Panc1 (cell line): ENCODE data around the gene TBX21. TPM values are rescaled to one million over a fixed set of nuclear protein-coding genes. Genes with fewer than 3 reads are reported as not detected.

Experiments used
- ATAC-seq: fragments of 200-7000 bp; cut with Tn5 transposase; 2 replicates; pipeline ENCODE4 v1.9.1; 2020; ENCODE audit warnings: mild to moderate bottlenecking, moderate library complexity
- BruUV-seq: library from RNA; stranded (reverse); fragments of 400-500 nt; replicated peaks from 2 replicates; lab custom pipeline; 2021; lab: Mats Ljungman, UMichigan
- CTCF ChIA-PET: fragments of 300-600 bp; sonication (Branson Sonifier 250); formaldehyde crosslinking; loops from one replicate; lab custom pipeline; 2022; ENCODE audit warnings: antibody characterized with exemption; lab: Charles Lee
- POLR2A ChIA-PET: fragments of 300-600 bp; sonication (Branson Sonifier 250); formaldehyde crosslinking; loops from one replicate; lab custom pipeline; 2022; ENCODE audit warnings: antibody characterized with exemption; lab: Charles Lee
- DNase-seq: peaks from one replicate; pipeline ENCODE4 v3.0.0-alpha.2; 2010; ENCODE audit warnings: low read depth, low spot score
- H3K27ac ChIP-seq: 2 replicates; pipeline ENCODE4 v1.5.1; 2011; ENCODE audit warnings: mild to moderate bottlenecking, low read length, inconsistent platforms
- H3K27me3 ChIP-seq: fragments of 200-500 bp; sonication (Bioruptor generic); 2 replicates; pipeline ENCODE4 v1.6.0; 2014; ENCODE audit warnings: low read length, inconsistent platforms; ENCODE audit not compliant: control insufficient read depth, insufficient read depth
- H3K36me3 ChIP-seq: fragments of 200-500 bp; sonication (Bioruptor generic); 2 replicates; pipeline ENCODE4 v1.5.1; 2014; ENCODE audit warnings: inconsistent platforms, mild to moderate bottlenecking, low read length, moderate library complexity; ENCODE audit not compliant: control insufficient read depth, insufficient read depth
- H3K4me1 ChIP-seq: 2 replicates; pipeline ENCODE4 v1.5.1; 2011; ENCODE audit warnings: inconsistent platforms, mild to moderate bottlenecking, low read length, moderate library complexity; ENCODE audit not compliant: control insufficient read depth, insufficient read depth
- H3K4me3 ChIP-seq, 2 experiments: 2 replicates each; pipeline ENCODE4 v1.5.1; 2011 to 2012; ENCODE audit warnings: low read depth in 2 of 2, low read length in 2 of 2, mild to moderate bottlenecking in 2 of 2, inconsistent platforms in 1 of 2, moderate library complexity in 1 of 2
- H3K9me3 ChIP-seq: fragments of 200-500 bp; sonication (Bioruptor generic); 2 replicates; pipeline ENCODE4 v1.5.1; 2014; ENCODE audit warnings: low read depth, mild to moderate bottlenecking, inconsistent platforms, low read length, moderate library complexity; ENCODE audit not compliant: control insufficient read depth, insufficient read depth
- POLR2AphosphoS5 ChIP-seq: IDR thresholded peaks from 2 replicates; pipeline ENCODE4 v1.6.1; 2012; ENCODE audit warnings: mild to moderate bottlenecking, low read depth, low read length, moderate library complexity
- SIN3A ChIP-seq: IDR thresholded peaks from 2 replicates; pipeline ENCODE4 v1.6.1; 2012; ENCODE audit warnings: low read depth, mild to moderate bottlenecking, low read length, moderate library complexity, borderline replicate concordance; ENCODE audit not compliant: insufficient read depth
- TCF7L2 ChIP-seq: IDR thresholded peaks from 2 replicates; pipeline ENCODE4 v1.6.1; 2011; ENCODE audit warnings: mild to moderate bottlenecking, low read depth, low read length, inconsistent platforms
- in situ Hi-C: cut with HindIII; loops from 2 replicates; pipeline ENCODE4 v1.10.0; 2016; ENCODE audit warnings: low sequenced_read_pairs, low pct_unique_long_range_greater_than_20kb
- intact Hi-C: fragments of 100-400 bp; cut with micrococcal nuclease; formaldehyde crosslinking; loops from one replicate; pipeline ENCODE4 v1.10.0; 2022; ENCODE audit not compliant: unreplicated experiment
- total RNA-seq: library from RNA; stranded (reverse); gene quantifications from one replicate; pipeline ENCODE4 v1.2.1, GENCODE V29; 2021; ENCODE audit not compliant: unreplicated experiment
- TF ChIP-seq, protein P1 (sequence below), 2 experiments: IDR thresholded peaks; 2 replicates each; pipeline ENCODE4 v1.6.1; 2011 to 2012; ENCODE audit warnings: low read depth in 2 of 2, control low read depth in 1 of 2, low read length in 1 of 2, mild to moderate bottlenecking in 1 of 2, moderate library complexity in 1 of 2; ENCODE audit not compliant: insufficient read depth in 1 of 2
- TF ChIP-seq, protein P2 (sequence below): fragments of 450-650 bp; IDR thresholded peaks from 2 replicates; pipeline ENCODE4 v1.5.1; 2017; ENCODE audit warnings: mild to moderate bottlenecking

TBX21 gene
- total RNA-seq, 1 experiment from 2014 or later = 0.10 TPM

DNA sequence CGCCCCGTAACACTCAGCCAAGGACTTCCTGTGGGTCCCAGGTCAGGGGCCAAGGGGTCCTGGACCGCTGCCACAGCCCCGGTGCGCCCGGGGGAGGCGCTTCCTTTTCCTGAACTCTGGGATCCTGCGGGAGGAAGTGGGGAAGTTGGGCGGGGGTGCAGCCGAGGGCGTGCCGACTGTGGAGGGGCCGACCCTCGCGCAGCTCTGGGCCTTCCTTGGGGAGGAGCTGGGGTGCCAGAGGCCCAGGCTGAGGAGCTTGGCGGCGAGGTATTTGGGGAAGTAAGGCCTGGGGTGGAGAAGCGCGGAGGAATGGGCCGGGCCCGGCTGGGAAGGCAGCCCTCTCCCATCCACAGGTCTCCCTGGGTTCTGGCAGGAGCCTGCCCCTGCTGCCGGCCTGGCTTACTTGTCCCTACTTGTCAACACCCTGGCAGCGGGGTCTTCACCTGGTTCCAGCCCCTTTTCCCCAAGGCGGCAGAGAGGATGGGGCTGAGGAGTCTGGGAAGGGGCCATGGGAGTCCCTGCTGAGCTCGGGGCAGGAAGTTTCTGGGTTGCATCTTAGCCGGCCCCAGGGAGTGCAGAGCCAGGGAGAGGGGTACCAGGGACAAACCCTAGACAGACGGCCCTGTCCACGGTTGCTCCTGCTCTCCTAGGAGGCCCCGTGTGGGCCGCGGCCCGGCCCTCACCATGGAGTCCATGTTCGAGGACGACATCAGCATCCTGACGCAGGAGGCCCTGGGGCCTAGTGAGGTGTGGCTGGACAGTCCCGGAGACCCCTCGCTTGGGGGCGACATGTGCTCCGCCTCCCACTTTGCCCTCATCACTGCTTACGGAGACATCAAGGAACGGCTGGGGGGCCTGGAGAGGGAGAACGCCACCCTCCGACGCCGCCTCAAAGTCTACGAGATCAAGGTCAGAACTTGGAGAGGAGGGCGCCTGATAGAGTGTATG, 37.3 kb upstream of the TBX21 start:
- no peak overlapping the region; a peak in 1 of 4 replicates for H3K4me3 ChIP-seq
- no peaks in the 10 kb centered on the region for H3K27me3 ChIP-seq
- no peak overlapping the region for H3K27ac ChIP-seq
- ChIA-PET CTCF (no interaction called here), POLR2A (no interaction called here)
- BruUV-seq = no TSS peak
- TF ChIP-seq, protein P1, sequence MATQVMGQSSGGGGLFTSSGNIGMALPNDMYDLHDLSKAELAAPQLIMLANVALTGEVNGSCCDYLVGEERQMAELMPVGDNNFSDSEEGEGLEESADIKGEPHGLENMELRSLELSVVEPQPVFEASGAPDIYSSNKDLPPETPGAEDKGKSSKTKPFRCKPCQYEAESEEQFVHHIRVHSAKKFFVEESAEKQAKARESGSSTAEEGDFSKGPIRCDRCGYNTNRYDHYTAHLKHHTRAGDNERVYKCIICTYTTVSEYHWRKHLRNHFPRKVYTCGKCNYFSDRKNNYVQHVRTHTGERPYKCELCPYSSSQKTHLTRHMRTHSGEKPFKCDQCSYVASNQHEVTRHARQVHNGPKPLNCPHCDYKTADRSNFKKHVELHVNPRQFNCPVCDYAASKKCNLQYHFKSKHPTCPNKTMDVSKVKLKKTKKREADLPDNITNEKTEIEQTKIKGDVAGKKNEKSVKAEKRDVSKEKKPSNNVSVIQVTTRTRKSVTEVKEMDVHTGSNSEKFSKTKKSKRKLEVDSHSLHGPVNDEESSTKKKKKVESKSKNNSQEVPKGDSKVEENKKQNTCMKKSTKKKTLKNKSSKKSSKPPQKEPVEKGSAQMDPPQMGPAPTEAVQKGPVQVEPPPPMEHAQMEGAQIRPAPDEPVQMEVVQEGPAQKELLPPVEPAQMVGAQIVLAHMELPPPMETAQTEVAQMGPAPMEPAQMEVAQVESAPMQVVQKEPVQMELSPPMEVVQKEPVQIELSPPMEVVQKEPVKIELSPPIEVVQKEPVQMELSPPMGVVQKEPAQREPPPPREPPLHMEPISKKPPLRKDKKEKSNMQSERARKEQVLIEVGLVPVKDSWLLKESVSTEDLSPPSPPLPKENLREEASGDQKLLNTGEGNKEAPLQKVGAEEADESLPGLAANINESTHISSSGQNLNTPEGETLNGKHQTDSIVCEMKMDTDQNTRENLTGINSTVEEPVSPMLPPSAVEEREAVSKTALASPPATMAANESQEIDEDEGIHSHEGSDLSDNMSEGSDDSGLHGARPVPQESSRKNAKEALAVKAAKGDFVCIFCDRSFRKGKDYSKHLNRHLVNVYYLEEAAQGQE (IDR thresholded peaks at IDR 0.05; ENCODE audit: insufficient read depth in 1 of 2, low read depth in 2 of 2, low read length in 1 of 2) = no peak
- no peak for TF ChIP-seq POLR2AphosphoS5
- TF ChIP-seq, protein P2, sequence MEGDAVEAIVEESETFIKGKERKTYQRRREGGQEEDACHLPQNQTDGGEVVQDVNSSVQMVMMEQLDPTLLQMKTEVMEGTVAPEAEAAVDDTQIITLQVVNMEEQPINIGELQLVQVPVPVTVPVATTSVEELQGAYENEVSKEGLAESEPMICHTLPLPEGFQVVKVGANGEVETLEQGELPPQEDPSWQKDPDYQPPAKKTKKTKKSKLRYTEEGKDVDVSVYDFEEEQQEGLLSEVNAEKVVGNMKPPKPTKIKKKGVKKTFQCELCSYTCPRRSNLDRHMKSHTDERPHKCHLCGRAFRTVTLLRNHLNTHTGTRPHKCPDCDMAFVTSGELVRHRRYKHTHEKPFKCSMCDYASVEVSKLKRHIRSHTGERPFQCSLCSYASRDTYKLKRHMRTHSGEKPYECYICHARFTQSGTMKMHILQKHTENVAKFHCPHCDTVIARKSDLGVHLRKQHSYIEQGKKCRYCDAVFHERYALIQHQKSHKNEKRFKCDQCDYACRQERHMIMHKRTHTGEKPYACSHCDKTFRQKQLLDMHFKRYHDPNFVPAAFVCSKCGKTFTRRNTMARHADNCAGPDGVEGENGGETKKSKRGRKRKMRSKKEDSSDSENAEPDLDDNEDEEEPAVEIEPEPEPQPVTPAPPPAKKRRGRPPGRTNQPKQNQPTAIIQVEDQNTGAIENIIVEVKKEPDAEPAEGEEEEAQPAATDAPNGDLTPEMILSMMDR = no peak
- TF ChIP-seq SIN3A = no peak
- no peak for TF ChIP-seq TCF7L2
- in situ Hi-C loops (no loop called here), intact Hi-C loops (loop anchor here (5.0 kb wide), 1 partner anchor 107 kb away; no protein-coding TSS in a partner anchor)
- H3K9me3 ChIP-seq = no peaks in the 10 kb centered on the region
- ATAC-seq (no peak), DNase-seq (no peak)
- H3K4me1 ChIP-seq = peaks cover 11% of the 10 kb centered on the region
- H3K36me3 ChIP-seq = no peaks in the 10 kb centered on the region

DNA sequence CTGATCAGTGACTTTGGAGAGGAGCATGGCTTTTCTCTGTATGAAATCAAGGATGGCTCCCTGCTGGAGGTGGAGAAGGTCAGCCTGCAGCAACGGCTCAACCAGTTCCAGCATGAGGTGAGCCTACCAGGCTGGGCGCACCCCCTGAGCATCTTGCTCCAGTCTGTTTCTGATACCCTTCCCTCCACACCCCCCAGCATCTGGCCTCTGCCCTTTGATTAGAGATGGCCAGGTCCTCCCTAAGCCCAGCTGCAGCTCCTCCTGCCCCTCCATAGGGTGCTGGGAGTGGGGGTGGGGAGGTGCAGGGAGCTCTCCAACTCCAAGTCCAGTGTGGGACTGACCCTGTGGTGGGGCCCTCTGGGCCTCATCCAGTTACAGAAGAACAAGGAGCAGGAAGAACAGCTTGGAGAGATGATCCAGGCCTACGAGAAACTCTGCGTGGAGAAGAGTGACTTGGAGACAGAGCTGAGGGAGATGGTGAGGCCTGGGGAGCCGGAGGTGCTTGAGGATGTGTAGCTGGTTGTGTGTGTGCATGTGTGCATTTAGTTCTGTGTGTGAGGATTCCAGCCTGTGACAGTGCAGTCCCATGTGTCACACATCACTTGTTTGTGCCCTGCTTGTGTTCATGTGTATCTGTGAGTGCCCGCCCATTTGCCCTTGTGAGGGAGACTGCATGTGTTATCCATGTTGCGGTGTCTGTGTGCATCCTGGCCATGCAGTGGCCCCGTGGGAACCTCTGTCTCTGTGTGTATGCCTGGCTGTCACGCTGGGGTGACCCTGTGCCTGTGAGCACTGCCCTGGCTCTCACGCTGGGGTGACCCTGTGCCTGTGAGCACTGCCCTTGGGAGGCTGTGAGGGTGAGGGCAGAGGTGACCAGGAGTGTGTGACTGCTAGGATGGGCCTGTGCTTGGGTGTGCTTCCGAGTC, 36.1 kb upstream of the TBX21 start:
- ChIA-PET POLR2A (interaction anchor here (0.6 kb wide), 1 partner anchor 264 kb away, joined by 5 read pairs; no protein-coding TSS in a partner anchor), CTCF (interaction anchor here (0.8 to 1.4 kb wide), 2 partner anchors 9 to 93 kb away, joined by 5 to 12 read pairs; no protein-coding TSS in a partner anchor)
- intact Hi-C loops (loop anchor here (5.0 kb wide), 1 partner anchor 105 kb away; no protein-coding TSS in a partner anchor), in situ Hi-C loops (no loop called here)
- ATAC-seq = no peak
- Histone ChIP-seq H3K27ac (no peak overlapping the region), H3K9me3 (no peaks in the 10 kb centered on the region), H3K36me3 (no peaks in the 10 kb centered on the region), H3K4me3 (no peak overlapping the region), H3K27me3 (no peaks in the 10 kb centered on the region), H3K4me1 (peaks cover 11% of the 10 kb centered on the region)
- no TSS peak for BruUV-seq
- DNase-seq = no peak
- no peak for TF ChIP-seq POLR2AphosphoS5
- TF ChIP-seq TCF7L2 = no peak
- TF ChIP-seq, protein P1 (IDR thresholded peaks at IDR 0.05; ENCODE audit: insufficient read depth in 1 of 2, low read depth in 2 of 2, low read length in 1 of 2) = no peak
- TF ChIP-seq SIN3A = no peak
- TF ChIP-seq, protein P2 = no peak
